GM12891 (cell line): ENCODE results near the gene FBXL3.

Source experiments
- DNase-seq: peaks from one replicate; pipeline ENCODE4 v3.0.0; 2011; ENCODE audit warnings: low spot score; ENCODE audit not compliant: insufficient read length
- FAIRE-seq: peaks from 2 replicates; lab custom pipeline; 2011; peaks lifted over from hg19 to GRCh38; lab: Jason Lieb, UNC
- PAX5 ChIP-seq: IDR thresholded peaks from 2 replicates; pipeline ENCODE4 v1.6.1; 2011; ENCODE audit warnings: low read length, moderate library complexity, mild to moderate bottlenecking; ENCODE audit not compliant: insufficient read depth, severe bottlenecking
- POLR2A ChIP-seq: IDR thresholded peaks from 2 replicates; pipeline ENCODE4 v1.6.1; 2011; ENCODE audit warnings: low read depth, low read length, control low read depth
- POLR2AphosphoS5 ChIP-seq: IDR thresholded peaks from 2 replicates; pipeline ENCODE4 v1.6.1; 2011; ENCODE audit warnings: low read depth, low read length, control low read depth
- POU2F2 ChIP-seq: IDR thresholded peaks from 2 replicates; pipeline ENCODE4 v1.6.1; 2011; ENCODE audit warnings: low read depth, mild to moderate bottlenecking, control low read depth, low read length, moderate library complexity
- SPI1 ChIP-seq: IDR thresholded peaks from 2 replicates; pipeline ENCODE4 v1.6.1; 2011; ENCODE audit warnings: low read depth, low read length, control low read depth
- TAF1 ChIP-seq: IDR thresholded peaks from 2 replicates; pipeline ENCODE4 v1.6.1; 2011; ENCODE audit warnings: low read depth, low read length, control low read depth

Gene FBXL3

DNA sequence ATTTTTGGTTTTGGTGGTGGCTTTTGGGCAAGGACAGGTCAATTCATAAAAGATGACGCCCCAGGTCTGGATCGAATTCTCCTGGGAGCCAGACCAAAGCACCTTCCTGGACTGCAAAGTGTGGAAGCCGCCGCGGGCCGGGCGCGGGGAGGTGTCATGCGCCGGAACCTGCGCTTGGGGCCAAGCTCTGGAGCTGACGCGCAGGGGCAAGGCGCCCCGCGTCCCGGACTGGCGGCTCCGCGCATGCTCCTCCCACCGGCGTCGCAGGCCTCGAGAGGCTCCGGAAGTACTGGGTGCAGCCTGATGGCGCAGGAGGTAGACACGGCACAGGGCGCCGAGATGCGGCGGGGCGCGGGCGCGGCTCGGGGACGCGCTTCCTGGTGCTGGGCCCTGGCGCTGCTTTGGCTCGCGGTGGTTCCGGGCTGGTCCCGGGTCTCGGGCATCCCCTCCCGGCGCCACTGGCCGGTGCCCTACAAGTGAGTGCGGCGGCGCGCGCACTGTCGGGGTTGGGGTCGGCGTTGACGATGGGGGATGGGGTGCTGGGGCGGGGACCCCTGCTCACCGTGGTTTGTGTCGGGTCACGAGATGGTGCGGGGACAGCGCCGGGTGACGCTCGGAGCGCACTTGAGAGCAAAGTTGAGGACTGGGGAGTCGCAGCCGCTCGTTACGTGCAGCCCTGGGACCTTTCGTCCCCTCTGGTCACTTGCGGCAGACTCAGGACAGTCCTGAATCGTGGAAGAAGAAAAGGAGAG lies 35.0 kb downstream of the FBXL3 start, which contains the start of gene CLN5:
Gene CLN5, plus strand, starts transcription at position 286 of the 752 bp plus-strand sequence. Its CDS starts 18 bp downstream, at position 304.
- TF ChIP-seq PAX5 = no peak
- peak; percentile 61 for TF ChIP-seq POU2F2
- TF ChIP-seq SPI1 = 0 out of 2 replicates have a peak, but pooled peaks have one; percentile 9
- TF ChIP-seq POLR2AphosphoS5 = peak; percentile 94
- TF ChIP-seq TAF1 = peak; percentile 83; the same call in 1 of the 2 replicates
- peak; percentile 97 for TF ChIP-seq POLR2A
- DNase-seq (peak; percentile 95), FAIRE-seq (peak; percentile 97)

- no peak for FAIRE-seq
- TF ChIP-seq POU2F2 (no peak), POLR2A (no peak), POLR2AphosphoS5 (no peak), PAX5 (no peak), TAF1 (no peak), SPI1 (no peak)
- no peak for DNase-seq
These were observed 35.5 kb downstream of the FBXL3 start for GRCh38 chr13:76991432-76991795.

- FAIRE-seq = no peak
- TF ChIP-seq TAF1 = no peak
These were observed 43.3 kb downstream of the FBXL3 start for GRCh38 chr13:76983676-76984075.

DNA sequence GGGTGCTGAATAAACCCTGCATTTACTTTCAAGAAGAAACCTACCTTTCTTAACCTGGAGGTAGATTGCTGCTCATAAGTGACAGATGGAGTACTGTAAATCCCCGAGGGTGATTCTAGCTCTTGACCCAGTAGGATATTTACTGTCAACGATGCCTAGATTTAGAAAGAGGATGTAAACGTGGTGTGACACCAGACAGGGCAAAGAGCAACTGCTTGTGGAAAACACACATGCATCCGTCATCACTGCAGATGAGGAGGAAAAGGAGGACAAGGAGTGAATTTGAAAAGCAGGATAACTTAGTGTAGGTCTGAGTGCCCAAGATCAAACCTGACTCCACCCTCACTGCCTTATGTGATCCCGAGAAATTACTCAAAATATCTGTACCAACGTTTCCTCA lies 44.9 kb downstream of the FBXL3 start:
- DNase-seq = no peak
- TF ChIP-seq PAX5 (no peak), POLR2A (no peak), POU2F2 (no peak)
- FAIRE-seq = no peak

More at GRCh38 chr13:76983676-76984075, 43.3 kb downstream of the FBXL3 start:
- no peak for DNase-seq

- peak; percentile 95 for FAIRE-seq
- DNase-seq = peak; percentile 94
- TF ChIP-seq PAX5 (peak; percentile 6), POLR2A (no peak), POU2F2 (no peak)
These were observed 46.8 kb downstream of the FBXL3 start for GRCh38 chr13:76980075-76980718.

- TF ChIP-seq POLR2A (no peak), POLR2AphosphoS5 (no peak), SPI1 (no peak), PAX5 (no peak), POU2F2 (no peak), TAF1 (no peak)
- FAIRE-seq (no peak), DNase-seq (no peak)
These were observed 50.0 kb downstream of the FBXL3 start for GRCh38 chr13:76976929-76977328.

DNA sequence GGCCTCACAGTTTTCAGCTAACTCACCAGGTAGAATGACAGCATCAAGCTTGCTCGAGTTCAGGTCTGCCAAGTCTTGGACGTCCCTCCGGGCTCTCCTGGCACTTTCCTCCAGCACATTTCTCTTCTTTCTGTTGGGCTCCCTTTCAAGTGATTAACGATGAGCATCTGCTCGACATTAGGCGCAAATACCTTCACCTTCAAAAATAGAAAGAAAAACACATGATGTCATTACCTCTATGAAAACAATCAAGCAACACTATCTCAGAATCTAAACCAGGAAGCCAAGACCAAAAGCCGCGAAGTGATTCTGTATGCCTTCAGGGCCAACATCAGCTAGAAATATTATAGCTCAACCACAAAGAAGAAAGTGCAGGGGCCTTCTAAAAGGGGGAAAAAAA lies 50.5 kb downstream of the FBXL3 start:
- DNase-seq (no peak), FAIRE-seq (no peak)
- no peak for TF ChIP-seq POU2F2
- no peak for TF ChIP-seq PAX5
- TF ChIP-seq TAF1 = no peak
- TF ChIP-seq POLR2A = no peak

- no peak for FAIRE-seq
- no peak for DNase-seq
- TF ChIP-seq POLR2AphosphoS5 (no peak), PAX5 (no peak), TAF1 (no peak), POU2F2 (no peak), SPI1 (no peak), POLR2A (no peak)
These were observed 51.1 kb downstream of the FBXL3 start for GRCh38 chr13:76975863-76976262.

GRCh38 chr13:76974618-76974975 lies 52.4 kb downstream of the FBXL3 start:
- TF ChIP-seq SPI1 (no peak), POLR2AphosphoS5 (no peak), TAF1 (no peak), POLR2A (no peak)
- no peak for FAIRE-seq
- no peak for DNase-seq

GRCh38 chr13:76973920-76974617 lies 52.9 kb downstream of the FBXL3 start:
- FAIRE-seq (no peak), DNase-seq (no peak)
- TF ChIP-seq SPI1 (no peak), POU2F2 (no peak), POLR2AphosphoS5 (no peak), TAF1 (no peak), POLR2A (no peak), PAX5 (no peak)
